Measurements from ENCODE around the gene HTD2.

The HTD2 gene

DNA sequence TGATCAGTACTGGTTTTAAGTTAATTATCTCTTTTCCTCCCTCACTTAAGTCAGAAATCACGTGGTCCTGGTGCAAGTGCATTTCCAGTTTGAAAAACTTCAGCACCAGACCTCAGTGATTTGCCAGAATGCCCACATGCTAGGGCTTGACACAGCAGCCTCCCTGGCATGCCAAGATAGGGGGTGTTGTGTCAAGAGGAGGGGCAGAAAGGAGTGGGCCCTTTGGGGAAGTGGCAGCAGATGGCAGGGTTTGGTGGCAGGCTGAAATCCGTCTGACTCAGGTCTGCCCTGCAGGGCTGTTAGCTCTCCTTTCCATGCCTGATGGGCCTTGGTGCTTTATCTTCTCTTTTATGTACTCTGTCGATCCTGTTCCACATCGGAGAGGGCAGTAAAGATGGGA lies 49.7 kb downstream of the HTD2 start:
- TF ChIP-seq, protein P1, sequence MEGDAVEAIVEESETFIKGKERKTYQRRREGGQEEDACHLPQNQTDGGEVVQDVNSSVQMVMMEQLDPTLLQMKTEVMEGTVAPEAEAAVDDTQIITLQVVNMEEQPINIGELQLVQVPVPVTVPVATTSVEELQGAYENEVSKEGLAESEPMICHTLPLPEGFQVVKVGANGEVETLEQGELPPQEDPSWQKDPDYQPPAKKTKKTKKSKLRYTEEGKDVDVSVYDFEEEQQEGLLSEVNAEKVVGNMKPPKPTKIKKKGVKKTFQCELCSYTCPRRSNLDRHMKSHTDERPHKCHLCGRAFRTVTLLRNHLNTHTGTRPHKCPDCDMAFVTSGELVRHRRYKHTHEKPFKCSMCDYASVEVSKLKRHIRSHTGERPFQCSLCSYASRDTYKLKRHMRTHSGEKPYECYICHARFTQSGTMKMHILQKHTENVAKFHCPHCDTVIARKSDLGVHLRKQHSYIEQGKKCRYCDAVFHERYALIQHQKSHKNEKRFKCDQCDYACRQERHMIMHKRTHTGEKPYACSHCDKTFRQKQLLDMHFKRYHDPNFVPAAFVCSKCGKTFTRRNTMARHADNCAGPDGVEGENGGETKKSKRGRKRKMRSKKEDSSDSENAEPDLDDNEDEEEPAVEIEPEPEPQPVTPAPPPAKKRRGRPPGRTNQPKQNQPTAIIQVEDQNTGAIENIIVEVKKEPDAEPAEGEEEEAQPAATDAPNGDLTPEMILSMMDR (conservative IDR thresholded peaks at IDR 0.05; ENCODE audit: low read depth, low read length) = no peak
- DNase-seq (ENCODE audit: low read depth) = no peak
- no peak overlapping the region for H3K4me3 ChIP-seq (ENCODE audit: low read depth, low read length)

DNA sequence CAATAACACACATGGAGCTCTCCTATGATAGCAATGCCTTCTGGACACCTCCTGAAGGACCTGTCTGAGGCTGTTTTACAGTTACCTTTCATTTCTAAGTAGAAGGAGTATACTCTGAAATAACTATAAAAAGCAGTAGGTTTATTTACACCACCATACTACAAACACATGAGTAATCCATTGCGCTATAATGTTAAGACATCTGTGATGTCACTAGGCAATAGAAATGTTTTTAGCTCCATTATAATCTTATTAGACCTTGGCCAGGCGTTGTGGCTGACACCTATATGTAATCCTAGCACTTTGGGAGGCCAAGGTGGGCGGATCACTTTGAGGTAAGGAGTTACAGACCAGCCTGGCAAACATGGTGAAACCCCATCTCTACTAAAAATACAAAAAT lies 51.1 kb downstream of the HTD2 start:
- H3K4me3 ChIP-seq (ENCODE audit: low read depth, low read length) = no peak overlapping the region
- TF ChIP-seq, protein P1 (conservative IDR thresholded peaks at IDR 0.05; ENCODE audit: low read depth, low read length) = no peak
- no peak for DNase-seq (ENCODE audit: low read depth)

DNA sequence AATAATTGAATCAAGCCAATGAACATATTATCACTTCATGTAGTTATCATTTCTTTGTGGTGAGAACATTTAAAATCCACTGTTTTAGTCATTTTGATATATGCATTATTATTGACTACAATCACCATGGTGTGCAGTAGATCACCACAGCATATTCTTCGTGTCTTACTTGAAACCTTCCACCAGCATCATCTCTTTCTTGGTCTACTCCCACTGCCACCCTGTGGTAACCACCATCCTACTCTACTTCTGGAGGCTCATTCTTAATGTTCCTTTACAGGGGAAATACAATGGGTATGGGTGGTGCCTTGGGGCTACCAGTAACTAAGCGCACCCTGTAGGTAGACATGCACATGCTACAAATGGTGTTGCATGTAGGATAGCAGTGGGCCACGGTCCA lies 51.8 kb downstream of the HTD2 start:
- TF ChIP-seq, protein P1 (conservative IDR thresholded peaks at IDR 0.05; ENCODE audit: low read depth, low read length) = no peak
- DNase-seq (ENCODE audit: low read depth) = no peak
- H3K4me3 ChIP-seq (ENCODE audit: low read depth, low read length) = no peak overlapping the region

DNA sequence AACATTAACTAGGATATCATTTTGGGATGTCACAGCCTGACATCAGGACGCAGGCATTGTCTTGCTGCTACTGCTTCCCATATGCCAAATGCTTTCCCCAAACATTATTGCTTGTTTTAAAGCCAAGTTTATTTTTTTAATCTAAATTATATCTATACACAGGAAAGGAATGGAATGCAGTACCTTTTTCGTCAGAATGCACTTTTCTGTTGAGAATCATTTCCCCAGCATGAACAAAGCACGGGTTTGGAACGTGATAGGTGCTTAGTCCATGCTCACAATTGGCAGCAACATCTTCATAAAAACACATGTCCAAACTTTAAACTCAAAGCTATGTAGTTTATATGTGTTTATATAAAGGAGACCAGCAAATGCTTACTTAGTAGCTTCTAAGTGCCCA lies 52.5 kb downstream of the HTD2 start:
- no peak overlapping the region for H3K4me3 ChIP-seq (ENCODE audit: low read depth, low read length)
- TF ChIP-seq, protein P1 (conservative IDR thresholded peaks at IDR 0.05; ENCODE audit: low read depth, low read length) = no peak
- DNase-seq (ENCODE audit: low read depth) = no peak

DNA sequence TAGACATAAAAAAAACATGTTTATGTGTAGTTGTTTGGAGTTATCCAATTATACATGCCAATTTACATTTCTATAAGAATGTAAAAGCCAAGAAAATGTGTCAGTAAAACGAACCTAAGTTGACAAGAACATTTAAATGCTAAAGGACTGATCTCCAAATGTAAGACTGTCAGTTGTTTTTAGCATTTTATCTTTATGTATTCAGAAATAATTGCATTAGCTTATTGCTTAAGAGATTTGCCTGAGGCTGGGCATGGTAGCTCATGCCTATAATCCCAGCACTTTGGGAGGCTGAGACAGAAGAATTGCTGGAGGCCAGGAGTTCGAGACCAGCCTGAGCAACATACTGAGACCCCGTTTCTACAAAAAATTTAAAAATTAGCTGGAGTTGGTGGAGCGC lies 53.3 kb downstream of the HTD2 start:
- no peak overlapping the region for H3K4me3 ChIP-seq (ENCODE audit: low read depth, low read length)
- no peak for DNase-seq (ENCODE audit: low read depth)
- TF ChIP-seq, protein P1 (conservative IDR thresholded peaks at IDR 0.05; ENCODE audit: low read depth, low read length) = no peak

DNA sequence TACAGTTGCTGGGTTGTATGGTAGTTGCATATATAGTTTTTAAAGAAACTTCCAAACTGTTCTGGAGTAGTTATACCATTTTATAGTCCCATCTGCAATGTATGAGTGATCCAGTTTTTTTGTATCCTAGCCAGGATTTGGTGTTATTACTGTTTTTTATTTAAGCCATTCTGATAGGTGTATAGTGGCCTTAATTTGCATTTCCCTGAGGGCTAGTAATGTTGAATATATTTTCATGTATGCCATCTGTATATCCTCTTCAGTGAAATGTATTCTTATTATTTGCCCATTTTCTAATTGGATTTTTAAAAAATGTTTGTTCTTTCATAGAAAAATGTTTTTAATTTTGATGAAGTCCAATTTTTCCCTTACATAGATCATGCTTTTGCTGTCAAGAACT lies 55.5 kb downstream of the HTD2 start:
- no peak overlapping the region for H3K4me3 ChIP-seq (ENCODE audit: low read depth, low read length)
- DNase-seq (ENCODE audit: low read depth) = no peak
- TF ChIP-seq, protein P1 (conservative IDR thresholded peaks at IDR 0.05; ENCODE audit: low read depth, low read length) = no peak

DNA sequence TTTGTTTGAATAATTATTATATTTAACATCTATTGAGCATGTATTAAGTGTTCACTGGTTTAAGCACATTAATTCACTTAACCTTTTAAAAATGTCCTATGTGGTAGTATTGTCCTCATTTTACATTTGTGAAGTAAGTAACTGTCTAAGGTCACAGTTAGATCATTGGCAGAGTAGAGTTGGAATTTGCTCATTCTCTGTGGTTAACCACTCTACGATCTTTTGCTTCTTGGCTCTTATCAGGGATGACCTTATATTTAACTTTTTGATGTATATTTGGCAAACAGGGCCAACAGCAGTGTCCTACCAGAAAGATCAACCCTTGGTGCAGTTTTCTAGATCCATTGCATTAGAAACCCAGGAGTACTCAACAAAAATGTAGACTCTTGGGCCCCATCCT lies 60.4 kb downstream of the HTD2 start:
- DNase-seq (ENCODE audit: low read depth) = peak; percentile 48
- TF ChIP-seq, protein P1 (conservative IDR thresholded peaks at IDR 0.05; ENCODE audit: low read depth, low read length) = no peak
- no peak overlapping the region for H3K4me3 ChIP-seq (ENCODE audit: low read depth, low read length)
